Motor neuron (in vitro differentiated cells): ENCODE data around the gene SLCO3A1. TPM values are rescaled to one million over a fixed set of nuclear protein-coding genes. Genes with fewer than 3 reads are reported as not detected.
A peak's percentile ranks its signal among the peaks of the same experiment; 100 is the strongest.

Experiments
- ATAC-seq, 8 experiments: fragments of 200-7000 bp; cut with Tn5 transposase; replicated peaks in 6 of 8; 2 replicates each; pipeline ENCODE4 v1.8.0; 2021; ENCODE audit warnings: mild to moderate bottlenecking in 8 of 8, moderate library complexity in 8 of 8
- H3K27ac ChIP-seq, 2 donors: fragments of 250-450 bp; sonication (Bioruptor Pico); 2 replicates each; pipeline ENCODE4 v1.9.0; 2021; ENCODE audit warnings: antibody characterized with exemption in 2 of 2, mild to moderate bottlenecking in 2 of 2, moderate library complexity in 1 of 2
- H3K4me1 ChIP-seq, 2 donors: fragments of 250-450 bp; sonication (Bioruptor Pico); replicated peaks in 1 of 2; 2 replicates each; pipeline ENCODE4 v1.6.1; 2021; ENCODE audit warnings: antibody characterized with exemption in 2 of 2, mild to moderate bottlenecking in 2 of 2, moderate library complexity in 1 of 2
- H3K4me3 ChIP-seq, 5 donors: fragments of 250-450 bp; sonication (Bioruptor Pico); 2 replicates each; pipeline ENCODE4 v1.9.0; 2021; ENCODE audit warnings: antibody characterized with exemption in 5 of 5, mild to moderate bottlenecking in 5 of 5, moderate library complexity in 4 of 5
- WGBS, 10 experiments: fragments of 450-650 bp; shearing (Covaris generic); methylation state at CpG; one replicate each; pipeline ENCODE4 v1.0.0; 2022; 5-methylcytosine and 5-hydroxymethylcytosine counted together
- in situ Hi-C, 9 experiments: fragments of 400-800 bp; cut with MboI; loops; one replicate each; pipeline ENCODE4 v1.15.0; 2021; ENCODE audit warnings: low sequenced_read_pairs in 9 of 9, low pct_unique_long_range_greater_than_20kb in 2 of 9; ENCODE audit not compliant: unreplicated experiment in 9 of 9
- total RNA-seq, 8 experiments: library from RNA; unstranded; fragments of 300-600 nt; gene quantifications; 2 replicates each; pipeline versions ENCODE4 v1.2.3 to v1.2.4, GENCODE V29; 2022

The SLCO3A1 gene
- total RNA-seq, 8 experiments from 2014 or later, result 2.2 to 19.6 (median 4.9) TPM

DNA sequence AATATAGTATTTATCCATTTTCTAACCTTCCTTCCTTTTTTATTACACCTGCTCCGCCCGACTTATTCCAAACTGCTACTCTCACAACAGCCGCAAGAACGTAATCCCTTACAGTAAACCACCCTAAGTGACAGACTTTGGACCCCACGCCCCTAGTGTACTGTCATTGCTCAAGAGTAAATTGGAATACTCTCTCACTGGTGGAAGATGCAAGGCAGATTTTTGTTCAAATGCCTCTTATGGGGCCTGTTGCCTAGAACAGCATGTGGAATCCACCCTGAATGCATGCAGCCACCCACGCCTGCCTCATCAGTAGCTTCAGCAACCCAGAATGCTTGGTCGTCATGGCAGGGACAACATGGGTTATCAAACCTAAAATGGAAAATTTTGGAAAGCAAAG, 313.9 kb downstream of the SLCO3A1 start:
- 28 to 100% (median 95%) methylated on average over 1 to 7 of the region's 7 CpGs for WGBS, 10 experiments
- in situ Hi-C loops, result no loop called here
- H3K27ac ChIP-seq, result no peak overlapping the region

DNA sequence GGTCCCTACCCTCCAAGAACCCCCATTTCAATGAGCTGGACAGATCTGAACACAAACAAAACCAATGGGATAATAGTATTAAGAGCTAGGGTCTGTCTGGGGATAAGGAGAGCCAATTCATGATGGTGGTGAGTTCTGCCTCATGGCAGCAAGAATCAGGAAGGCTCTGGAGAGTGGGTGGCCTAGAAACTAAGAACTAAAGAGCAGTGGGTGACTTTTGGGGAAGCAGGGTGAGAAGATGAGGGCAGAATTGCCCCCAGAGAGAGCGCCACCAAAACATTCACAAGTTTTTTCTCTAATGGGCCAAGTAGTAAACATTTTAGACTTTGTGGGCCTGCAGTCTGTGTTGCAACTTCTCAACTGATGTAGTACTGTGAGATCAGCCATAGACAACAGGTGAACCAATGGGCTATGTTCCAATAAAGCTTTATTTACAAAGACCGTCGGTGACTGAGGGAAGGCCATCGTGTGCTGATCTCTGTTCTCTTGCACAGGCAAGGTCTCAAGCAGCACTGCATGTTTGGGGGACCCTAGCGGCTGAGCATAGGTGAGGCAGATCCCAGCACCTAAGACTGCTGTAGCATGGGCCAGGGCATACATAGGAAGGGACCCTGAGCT, 314.7 kb downstream of the SLCO3A1 start:
- in situ Hi-C loops, result no loop called here

More for the DNA sequence above, 313.9 kb downstream of the SLCO3A1 start:
- ATAC-seq, result peak in 4 of 8 experiments; percentile 31 to 77 (median 48)
- H3K4me3 ChIP-seq, result no peak overlapping the region
- H3K4me1 ChIP-seq, result peaks cover 16 to 19% of the 10 kb centered on the region in 2 donors

DNA sequence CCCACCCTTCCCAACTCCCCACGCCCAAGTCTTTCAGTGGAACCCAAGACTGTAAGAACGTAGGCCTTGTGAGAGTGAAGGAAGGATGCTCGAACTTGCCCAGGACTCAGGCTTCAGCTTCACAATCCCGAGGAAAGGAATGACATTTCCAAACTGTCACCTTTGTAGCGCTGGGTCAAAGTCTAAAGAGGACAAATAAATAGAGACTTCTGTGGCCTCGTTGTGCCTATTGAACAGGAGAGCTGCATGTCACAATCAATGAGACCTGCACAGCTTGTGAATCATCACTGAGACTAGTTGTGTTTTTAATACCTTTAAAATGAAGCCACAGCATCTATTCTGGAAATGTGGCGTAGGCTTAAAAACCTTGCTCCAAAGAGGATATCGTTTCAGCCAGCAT, 317.4 kb downstream of the SLCO3A1 start:
- Histone ChIP-seq H3K4me3 (no peak overlapping the region), H3K27ac (no peak overlapping the region), H3K4me1 (peaks cover 0 to 6% of the 10 kb centered on the region in 2 donors)
- ATAC-seq, result no peak
- in situ Hi-C loops, result no loop called here
- WGBS, 10 experiments, result 32 to 100% (median 89%) methylated on average over 1 to 7 of the region's 8 CpGs; no CpG with 5 or more reads in 1 of the 10 experiments

More for the DNA sequence above, 314.7 kb downstream of the SLCO3A1 start:
- Histone ChIP-seq H3K4me3 (no peak overlapping the region), H3K27ac (no peak overlapping the region), H3K4me1 (peaks cover 16 to 19% of the 10 kb centered on the region in 2 donors)
- no peak for ATAC-seq
- WGBS, 10 experiments, result 67 to 100% (median 100%) methylated on average over 1 to 4 of the region's 5 CpGs; no CpG with 5 or more reads in 1 of the 10 experiments

GRCh38 chr15:92178911-92179310, 325.4 kb downstream of the SLCO3A1 start:
- H3K4me1 ChIP-seq, result no peaks in the 10 kb centered on the region
- in situ Hi-C loops, result no loop called here
- H3K4me3 ChIP-seq, result no peak overlapping the region
- 10 to 100% (median 61%) methylated on average over 2 to 4 of the region's 4 CpGs; no CpG with 5 or more reads in 3 of the 10 experiments for WGBS, 10 experiments
- no peak overlapping the region for H3K27ac ChIP-seq
- no peak for ATAC-seq

DNA sequence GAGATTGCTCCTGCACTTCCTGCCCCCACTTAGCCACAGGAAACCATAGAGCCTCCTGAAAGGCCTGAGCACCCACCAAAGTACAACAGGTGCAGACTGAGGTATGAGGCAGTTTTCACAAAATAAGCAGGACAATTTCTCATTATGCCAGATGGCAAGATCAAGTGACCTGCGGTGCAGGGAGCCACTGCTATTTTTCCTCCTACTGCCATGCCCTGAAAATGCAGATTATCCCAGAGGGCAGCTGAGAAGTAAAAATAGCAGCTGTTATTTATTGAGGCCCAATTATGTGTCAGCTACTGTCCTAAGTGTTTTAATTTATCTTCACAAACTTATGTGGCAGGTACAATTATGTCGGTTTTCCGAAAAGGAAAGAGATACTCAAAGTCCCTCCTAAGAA, 330.6 kb downstream of the SLCO3A1 start:
- 34 to 94% (median 75%) methylated on average over 1 to 3 of the region's 3 CpGs; no CpG with 5 or more reads in 3 of the 10 experiments for WGBS, 10 experiments

GRCh38 chr15:92184679-92185230, 331.2 kb downstream of the SLCO3A1 start:
- in situ Hi-C loops, result no loop called here
- H3K27ac ChIP-seq, result no peak overlapping the region
- ATAC-seq, result no peak
- no peaks in the 10 kb centered on the region for H3K4me1 ChIP-seq
- H3K4me3 ChIP-seq, result no peak overlapping the region
- 18 to 92% (median 83%) methylated on average over 2 to 5 of the region's 8 CpGs; no CpG with 5 or more reads in 5 of the 10 experiments for WGBS, 10 experiments

More for the DNA sequence above, 330.6 kb downstream of the SLCO3A1 start:
- H3K4me1 ChIP-seq, result no peaks in the 10 kb centered on the region
- ATAC-seq, result no peak
- in situ Hi-C loops, result no loop called here
- no peak overlapping the region for H3K4me3 ChIP-seq
- H3K27ac ChIP-seq, result no peak overlapping the region

- H3K27ac ChIP-seq, result no peak overlapping the region
- H3K4me3 ChIP-seq, result no peak overlapping the region
- no peaks in the 10 kb centered on the region for H3K4me1 ChIP-seq
- WGBS, 10 experiments, result 0 to 100% (median 33%) methylated on average over 1 to 4 of the region's 4 CpGs; no CpG with 5 or more reads in 3 of the 10 experiments
- ATAC-seq, result peak in 1 of 8 experiments; percentile 47
- in situ Hi-C loops, result no loop called here
These were observed 334.5 kb downstream of the SLCO3A1 start for GRCh38 chr15:92187975-92188374.

DNA sequence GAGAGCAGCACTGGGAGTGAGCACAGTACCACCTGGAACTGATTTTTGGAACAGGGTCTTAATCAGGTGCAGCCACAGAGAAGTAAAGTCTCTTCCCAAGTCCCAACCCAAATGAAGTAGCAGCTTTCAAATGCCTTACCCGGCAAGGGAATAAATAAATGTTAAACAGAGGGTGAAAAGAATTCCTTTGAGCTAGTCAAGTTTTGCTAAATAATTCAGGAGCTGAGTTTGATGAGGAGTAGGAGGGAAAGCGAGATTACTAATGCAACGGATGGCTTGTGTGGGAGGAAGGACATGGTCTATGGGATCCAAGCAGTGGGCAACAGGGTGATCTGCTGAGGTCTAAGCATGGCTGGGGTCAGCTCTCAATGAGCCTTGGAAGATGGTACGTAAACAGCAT, 335.7 kb downstream of the SLCO3A1 start:
- WGBS, 10 experiments, result 14 to 87% (median 72%) methylated on average over 1 to 4 of the region's 4 CpGs; no CpG with 5 or more reads in 1 of the 10 experiments
- no peaks in the 10 kb centered on the region for H3K4me1 ChIP-seq
- in situ Hi-C loops, result no loop called here
- no peak overlapping the region for H3K27ac ChIP-seq
- ATAC-seq, result no peak
- no peak overlapping the region for H3K4me3 ChIP-seq

DNA sequence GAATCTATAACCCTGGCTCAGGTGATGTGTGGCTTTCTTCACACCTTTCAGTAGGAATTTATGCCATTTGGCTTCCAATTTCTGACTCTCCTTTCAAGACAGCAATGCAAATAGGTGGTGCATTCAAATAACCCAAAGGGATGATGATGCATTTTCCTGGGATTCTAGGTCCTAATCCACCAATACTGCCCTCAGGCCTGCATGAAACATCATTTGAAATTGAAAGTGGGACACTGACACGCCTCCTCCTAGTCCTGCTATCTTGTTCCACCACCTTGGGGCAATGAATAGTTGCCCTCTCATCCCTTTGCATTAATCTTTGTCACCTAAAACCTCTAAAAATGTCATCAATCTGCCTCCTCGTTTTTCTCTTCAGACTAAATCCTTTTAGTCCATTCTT, 341.7 kb downstream of the SLCO3A1 start:
- in situ Hi-C loops, result no loop called here
- Histone ChIP-seq H3K27ac (no peak overlapping the region), H3K4me1 (no peaks in the 10 kb centered on the region), H3K4me3 (no peak overlapping the region)
- WGBS, 10 experiments, result 0 to 100% (median 26%) methylated on average over 1 to 2 of the region's 2 CpGs
- peak in 3 of 8 experiments; percentile 86 to 92 (median 91) for ATAC-seq

DNA sequence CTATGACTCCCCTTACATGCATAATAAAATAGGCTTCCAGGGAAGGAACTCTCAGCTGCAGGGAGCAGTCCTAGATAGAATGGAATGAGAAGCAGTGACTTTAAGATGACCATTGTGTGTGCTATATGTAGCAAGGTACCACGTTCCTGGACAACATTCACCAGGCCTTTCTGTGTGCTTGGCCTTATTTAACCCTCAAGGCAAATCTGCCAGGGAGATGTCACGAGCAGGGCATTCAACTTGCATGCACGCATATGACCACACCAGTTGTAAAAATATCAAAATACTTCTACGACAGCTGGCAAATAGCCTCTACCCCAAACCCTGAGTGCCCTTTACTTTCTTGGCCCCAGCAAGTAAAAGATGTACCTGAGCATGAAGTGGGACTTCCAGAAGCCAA, 342.8 kb downstream of the SLCO3A1 start:
- ATAC-seq, result peak in 3 of 8 experiments; percentile 35 to 47 (median 41)
- Histone ChIP-seq H3K4me3 (no peak overlapping the region), H3K27ac (no peak overlapping the region), H3K4me1 (no peaks in the 10 kb centered on the region)
- whole genome bisulfite sequencing, 10 experiments, result 0 to 100% (median 80%) methylated on average over 1 to 4 of the region's 4 CpGs; no CpG with 5 or more reads in 5 of the 10 experiments
- in situ Hi-C loops, result no loop called here

DNA sequence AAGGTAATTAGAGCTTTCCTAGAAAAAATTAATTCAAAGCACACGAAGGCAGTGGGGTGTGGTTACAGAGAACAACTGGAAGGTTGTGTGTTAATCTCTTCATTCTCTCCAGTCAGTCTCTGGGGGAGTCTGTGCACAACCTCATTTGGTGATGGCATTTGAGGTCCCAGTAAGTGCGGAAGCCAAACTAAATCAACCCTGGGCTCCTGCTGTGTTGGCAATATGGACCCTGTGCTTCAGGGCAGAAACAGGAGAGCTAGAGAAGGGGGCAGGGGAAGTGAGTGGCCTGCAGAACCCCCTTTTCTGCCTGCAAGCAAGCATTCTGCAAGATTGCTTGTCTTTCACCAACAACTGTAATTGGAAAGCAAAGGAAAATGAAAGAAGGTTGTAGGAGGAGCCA, 344.2 kb downstream of the SLCO3A1 start:
- WGBS, 10 experiments, result 0 to 85% (median 52%) methylated on average over 1 to 2 of the region's 2 CpGs; no CpG with 5 or more reads in 2 of the 10 experiments
- H3K4me1 ChIP-seq, result no peaks in the 10 kb centered on the region
- H3K4me3 ChIP-seq, result no peak overlapping the region
- no peak overlapping the region for H3K27ac ChIP-seq
- ATAC-seq, result peak in 1 of 8 experiments; percentile 15
- in situ Hi-C loops, result no loop called here

DNA sequence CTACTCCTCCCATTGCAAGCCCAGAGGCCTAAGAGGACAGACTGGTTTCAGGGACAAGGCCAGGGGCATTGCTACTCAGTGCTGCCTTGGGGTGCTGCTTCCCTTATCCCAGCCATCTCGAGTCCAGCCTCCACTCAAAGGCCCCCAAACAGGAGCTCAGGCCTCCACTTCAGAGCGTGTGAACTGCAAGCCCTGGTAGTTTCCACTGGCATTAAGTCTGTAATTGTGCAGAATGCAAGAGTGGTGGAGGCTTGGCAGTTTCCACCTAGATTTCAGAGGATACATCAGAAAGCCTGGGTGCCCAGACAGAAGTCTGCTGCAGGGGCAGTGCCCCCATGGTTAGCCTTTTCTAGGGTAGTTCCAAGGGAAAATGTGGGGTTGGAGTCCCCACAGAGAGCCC, 347.4 kb downstream of the SLCO3A1 start:
- 20% methylated on average over 1 of the region's 2 CpGs; no CpG with 5 or more reads in 9 of the 10 experiments for WGBS, 10 experiments
- Histone ChIP-seq H3K4me3 (no peak overlapping the region), H3K27ac (no peak overlapping the region), H3K4me1 (no peaks in the 10 kb centered on the region)
- in situ Hi-C loops, result loop anchor here in 1 of 9 experiments (25.0 kb wide), 1 partner anchor 89 kb away; no protein-coding TSS in a partner anchor
- no peak for ATAC-seq

DNA sequence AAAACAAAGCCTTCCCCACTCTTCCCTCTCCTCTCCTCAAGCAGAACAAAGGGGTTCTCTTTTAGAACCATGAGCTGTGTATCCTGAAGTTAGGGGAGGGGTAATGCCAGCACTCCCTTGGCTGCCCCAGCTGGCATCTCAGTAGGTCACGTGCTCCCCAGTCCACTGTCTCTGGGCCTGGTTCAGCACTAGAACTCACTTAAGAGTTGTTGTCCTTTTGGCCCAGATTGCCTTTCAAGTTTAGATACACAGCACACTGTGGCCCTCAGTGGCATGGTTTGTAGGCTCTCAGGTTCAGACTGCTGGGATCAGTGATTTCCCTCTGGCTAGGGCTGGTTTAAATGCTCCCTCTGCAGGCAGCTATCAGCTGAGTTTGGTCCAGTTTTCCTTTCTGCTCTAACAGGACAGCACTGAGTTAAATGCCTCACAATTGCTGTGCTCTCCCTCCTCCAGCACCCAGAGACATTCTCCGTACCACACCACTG, 351.8 kb downstream of the SLCO3A1 start:
- WGBS, 10 experiments, result 0 to 75% (median 28%) methylated on average over 1 to 2 of the region's 2 CpGs; no CpG with 5 or more reads in 2 of the 10 experiments
- Histone ChIP-seq H3K4me3 (no peak overlapping the region), H3K27ac (no peak overlapping the region), H3K4me1 (no peaks in the 10 kb centered on the region)
- ATAC-seq, result peak in 4 of 8 experiments; percentile 54 to 79 (median 64)
- in situ Hi-C loops, result loop anchor here in 1 of 9 experiments (25.0 kb wide), 1 partner anchor 93 kb away; no protein-coding TSS in a partner anchor
